Smooth muscle cell (in vitro differentiated cells): Measurements from ENCODE around the gene ARV1. TPM values are rescaled to one million over a fixed set of nuclear protein-coding genes. Genes with fewer than 3 reads are reported as not detected.

ENCODE experiments used
- DNase-seq: peaks from one replicate; lab custom pipeline; 2025; ENCODE audit not compliant: unreplicated experiment; lab: John Stamatoyannopoulos, UW
- H2AFZ ChIP-seq: fragments of 200-600 bp; sonication (generic); 2 replicates; pipeline ENCODE4 v1.6.0; 2016; ENCODE audit warnings: antibody characterized with exemption, low read depth, mild to moderate bottlenecking
- H3F3A ChIP-seq: fragments of 200-600 bp; sonication (generic); 2 replicates; pipeline ENCODE4 v1.6.0; 2017; ENCODE audit warnings: antibody characterized with exemption, low read depth
- H3K27ac ChIP-seq: fragments of 200-600 bp; sonication (generic); 2 replicates; pipeline ENCODE4 v1.5.1; 2016; ENCODE audit warnings: low read depth, mild to moderate bottlenecking
- H3K27me3 ChIP-seq: fragments of 200-600 bp; sonication (generic); 2 replicates; pipeline ENCODE4 v1.6.1; 2016; ENCODE audit warnings: low read depth, mild to moderate bottlenecking
- H3K36me3 ChIP-seq: fragments of 200-600 bp; sonication (generic); 2 replicates; pipeline ENCODE4 v1.5.1; 2016; ENCODE audit warnings: low read depth
- H3K4me1 ChIP-seq: fragments of 200-600 bp; sonication (generic); 2 replicates; pipeline ENCODE4 v1.5.1; 2016; ENCODE audit warnings: low read depth
- H3K4me2 ChIP-seq: fragments of 200-600 bp; sonication (generic); 2 replicates; pipeline ENCODE4 v1.6.0; 2016; ENCODE audit warnings: mild to moderate bottlenecking
- H3K4me3 ChIP-seq: fragments of 200-600 bp; sonication (generic); 2 replicates; pipeline ENCODE4 v1.5.1; 2016; ENCODE audit warnings: mild to moderate bottlenecking
- H3K79me2 ChIP-seq: fragments of 200-600 bp; sonication (generic); 2 replicates; pipeline ENCODE4 v1.6.0; 2016; ENCODE audit warnings: low read depth, mild to moderate bottlenecking
- H3K9ac ChIP-seq: fragments of 200-600 bp; sonication (generic); 2 replicates; pipeline ENCODE4 v1.6.0; 2016; ENCODE audit warnings: low read depth
- H3K9me3 ChIP-seq: fragments of 200-600 bp; sonication (generic); replicated peaks from 2 replicates; pipeline ENCODE4 v1.5.1; 2016; ENCODE audit warnings: low read depth
- H4K20me1 ChIP-seq: fragments of 200-600 bp; sonication (generic); 2 replicates; pipeline ENCODE4 v1.6.0; 2016; ENCODE audit warnings: low read depth
- CTCF ChIP-seq: fragments of 200-600 bp; sonication (generic); IDR thresholded peaks from 2 replicates; pipeline ENCODE4 v1.5.1; 2017; ENCODE audit warnings: borderline replicate concordance, mild to moderate bottlenecking, antibody characterized with exemption; ENCODE audit not compliant: insufficient read depth, poor library complexity, severe bottlenecking
- WGBS: methylation state at CpG from one replicate; pipeline ENCODE4 v1.1.7; 2016; ENCODE audit warnings: low lambda C conversion rate; 5-methylcytosine and 5-hydroxymethylcytosine counted together
- polyA plus RNA-seq: library from polyadenylated mRNA; unstranded; fragments of >200 nt; fragmentation: Nextera tagmentation; extraction: Ambion mirVana; gene quantifications from 2 replicates; pipeline ENCODE4 v1.2.1, GENCODE V29; 2016
- total RNA-seq: library from RNA; depleted of rRNA; stranded (reverse); fragments of >200 nt; gene quantifications from 2 replicates; pipeline ENCODE4 v1.2.3, GENCODE V29; 2014

The ARV1 gene
- total and polyA plus RNA-seq, 2 experiments from 2014 or later, result 7.4 to 12.5 TPM

- H3F3A ChIP-seq, result no peaks in the 10 kb centered on the region
- WGBS, result 97% methylated on average over 2 of the region's 2 CpGs
- no peak overlapping the region for H3K27ac ChIP-seq
- no peak overlapping the region for H3K9ac ChIP-seq
- no peaks in the 10 kb centered on the region for H3K4me1 ChIP-seq
- no peaks in the 10 kb centered on the region for H4K20me1 ChIP-seq
- H2AFZ ChIP-seq, result no peak overlapping the region
- H3K36me3 ChIP-seq, result no peaks in the 10 kb centered on the region
- DNase-seq, result no peak
- H3K4me3 ChIP-seq, result no peak overlapping the region
- no peaks in the 10 kb centered on the region for H3K27me3 ChIP-seq
- no peak for TF ChIP-seq CTCF
- no peaks in the 10 kb centered on the region for H3K79me2 ChIP-seq
- no peak overlapping the region for H3K4me2 ChIP-seq
- no peaks in the 10 kb centered on the region for H3K9me3 ChIP-seq
Observed at GRCh38 chr1:231011360-231011759, 32.5 kb downstream of the ARV1 start.

DNA sequence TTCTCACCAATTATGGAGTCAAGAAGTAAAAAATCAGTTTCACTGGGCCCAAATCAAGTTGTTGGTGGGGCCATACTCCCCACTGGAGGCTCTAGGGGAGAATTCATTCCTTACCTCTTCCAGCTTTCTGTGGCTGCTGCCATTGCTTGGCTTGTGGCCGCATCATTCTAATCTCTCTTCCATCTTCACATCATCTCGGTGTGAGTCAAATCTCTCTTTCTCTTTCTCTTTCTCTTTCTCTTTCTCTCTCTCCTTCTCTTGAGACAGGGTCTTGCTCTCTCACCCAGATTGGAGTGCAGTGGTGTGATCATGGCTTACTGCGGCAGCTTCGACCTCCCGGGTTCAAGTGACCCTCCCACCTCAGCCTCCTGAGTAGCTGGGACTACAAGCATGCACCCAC is 33.1 kb downstream of the ARV1 start:
- no peak overlapping the region for H2AFZ ChIP-seq
- no peaks in the 10 kb centered on the region for H3K36me3 ChIP-seq
- no peak overlapping the region for H3K27ac ChIP-seq
- whole genome bisulfite sequencing, result 96% methylated on average over 5 of the region's 5 CpGs
- no peaks in the 10 kb centered on the region for H3K27me3 ChIP-seq
- H4K20me1 ChIP-seq, result no peaks in the 10 kb centered on the region
- DNase-seq, result no peak
- no peaks in the 10 kb centered on the region for H3K9me3 ChIP-seq
- no peak overlapping the region for H3K9ac ChIP-seq
- no peaks in the 10 kb centered on the region for H3K4me1 ChIP-seq
- H3K79me2 ChIP-seq, result no peaks in the 10 kb centered on the region
- no peaks in the 10 kb centered on the region for H3F3A ChIP-seq
- H3K4me3 ChIP-seq, result no peak overlapping the region
- H3K4me2 ChIP-seq, result no peak overlapping the region
- TF ChIP-seq CTCF, result no peak

DNA sequence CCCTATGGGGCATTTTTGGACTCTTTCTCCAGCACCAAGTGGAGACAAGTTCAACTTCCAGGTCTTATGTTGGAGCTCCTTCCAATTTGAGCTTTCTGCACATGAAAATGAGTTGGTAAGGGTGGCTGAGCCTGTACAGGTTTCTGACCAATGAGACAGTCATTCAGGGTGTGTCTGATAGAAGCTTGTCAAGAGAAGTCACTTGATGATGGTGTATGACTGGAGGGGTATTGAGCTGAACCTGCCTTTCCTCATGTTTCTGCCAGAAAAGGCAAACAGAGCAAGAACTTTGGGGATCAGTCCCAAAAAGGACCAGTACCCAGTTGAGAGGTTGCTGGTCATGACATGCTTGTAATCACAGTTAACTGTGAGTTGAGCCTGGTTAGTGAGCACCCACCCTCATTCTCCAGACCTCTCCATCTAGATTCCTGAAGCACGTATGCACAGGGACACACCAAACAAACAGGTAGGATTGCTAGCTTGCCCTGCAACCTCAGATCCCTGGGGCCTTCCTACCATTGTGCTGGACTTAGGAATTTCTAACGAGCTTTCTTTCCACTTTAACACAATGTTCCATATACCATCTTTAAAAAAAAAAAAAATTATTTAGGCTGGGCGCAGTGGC is 34.6 kb downstream of the ARV1 start:
- TF ChIP-seq CTCF, result no peak
- Histone ChIP-seq H3K4me2 (no peak overlapping the region), H3K4me1 (no peaks in the 10 kb centered on the region), H3K36me3 (no peaks in the 10 kb centered on the region), H3K9ac (no peak overlapping the region), H3K27ac (peak overlapping the region; percentile 66), H3K79me2 (no peaks in the 10 kb centered on the region), H3F3A (no peaks in the 10 kb centered on the region), H4K20me1 (no peaks in the 10 kb centered on the region), H3K9me3 (no peaks in the 10 kb centered on the region), H2AFZ (no peak overlapping the region), H3K4me3 (no peak overlapping the region), H3K27me3 (no peaks in the 10 kb centered on the region)
- DNase-seq, result no peak
- 79% methylated on average over 3 of the region's 3 CpGs for WGBS

- no peaks in the 10 kb centered on the region for H3K79me2 ChIP-seq
- H3K4me2 ChIP-seq, result no peak overlapping the region
- H3K27ac ChIP-seq, result peak overlapping the region; percentile 28
- no peaks in the 10 kb centered on the region for H3K9me3 ChIP-seq
- no peaks in the 10 kb centered on the region for H3F3A ChIP-seq
- 94% methylated on average over 6 of the region's 6 CpGs for WGBS
- H3K4me3 ChIP-seq, result no peak overlapping the region
- H2AFZ ChIP-seq, result no peak overlapping the region
- no peaks in the 10 kb centered on the region for H3K4me1 ChIP-seq
- no peaks in the 10 kb centered on the region for H3K27me3 ChIP-seq
- H3K9ac ChIP-seq, result no peak overlapping the region
- no peak for DNase-seq
- no peak for TF ChIP-seq CTCF
- H3K36me3 ChIP-seq, result peaks cover 3% of the 10 kb centered on the region
- peaks cover 20% of the 10 kb centered on the region for H4K20me1 ChIP-seq
Observed at GRCh38 chr1:231016234-231016633, 37.3 kb downstream of the ARV1 start.
